ENCODE results near the gene PHACTR1.
"Not testable (repeated sequence)": the region's sequence is repeated elsewhere in the genome, so short reads cannot be mapped to it uniquely, and the experiment has no call there.

PHACTR1 gene

GRCh38 chr6:12935637-12936036 is 219.1 kb downstream of the PHACTR1 start:
- Histone ChIP-seq H3K4me3 (no peak overlapping the region), H3K27ac (no peak overlapping the region)

GRCh38 chr6:12937971-12938370 is 221.4 kb downstream of the PHACTR1 start:
- no peak overlapping the region for H3K4me3 ChIP-seq
- H3K27ac ChIP-seq, result no peak overlapping the region

- Histone ChIP-seq H3K27ac (no peak overlapping the region), H3K4me3 (no peak overlapping the region)
These were observed 222.7 kb downstream of the PHACTR1 start for GRCh38 chr6:12939314-12939713.

GRCh38 chr6:12941422-12941821 is 224.9 kb downstream of the PHACTR1 start:
- Histone ChIP-seq H3K4me3 (no peak overlapping the region), H3K27ac (no peak overlapping the region)

GRCh38 chr6:12943549-12943948 is 227.0 kb downstream of the PHACTR1 start:
- Histone ChIP-seq H3K27ac (no peak overlapping the region), H3K4me3 (no peak overlapping the region)

- Histone ChIP-seq H3K27ac (no peak overlapping the region), H3K4me3 (no peak overlapping the region)
These were observed 227.4 kb downstream of the PHACTR1 start for GRCh38 chr6:12944001-12944400.

GRCh38 chr6:12944528-12944927 is 228.0 kb downstream of the PHACTR1 start:
- H3K27ac ChIP-seq, H3K4me3 ChIP-seq: not testable (repeated sequence)

- Histone ChIP-seq H3K4me3 (no peak overlapping the region), H3K27ac (no peak overlapping the region)
These were observed 230.7 kb downstream of the PHACTR1 start for GRCh38 chr6:12947151-12947871.

- Histone ChIP-seq H3K4me3 (no peak overlapping the region), H3K27ac (no peak overlapping the region)
These were observed 231.4 kb downstream of the PHACTR1 start for GRCh38 chr6:12947967-12948366.

- Histone ChIP-seq H3K4me3 (no peak overlapping the region), H3K27ac (no peak overlapping the region)
These were observed 234.4 kb downstream of the PHACTR1 start for GRCh38 chr6:12950976-12951375.

GRCh38 chr6:12951415-12951814 is 234.8 kb downstream of the PHACTR1 start:
- H3K27ac ChIP-seq, result no peak overlapping the region
- H3K4me3 ChIP-seq, result no peak overlapping the region

GRCh38 chr6:12952318-12952717 is 235.8 kb downstream of the PHACTR1 start:
- no peak overlapping the region for H3K4me3 ChIP-seq
- no peak overlapping the region for H3K27ac ChIP-seq

- Histone ChIP-seq H3K27ac (no peak overlapping the region), H3K4me3 (no peak overlapping the region)
These were observed 239.4 kb downstream of the PHACTR1 start for GRCh38 chr6:12955956-12956355.

GRCh38 chr6:12956991-12957320 is 240.4 kb downstream of the PHACTR1 start:
- peak overlapping the region in 19 of 21 experiments; percentile 43 to 86 (median 80) for H3K27ac ChIP-seq

GRCh38 chr6:12957321-12958051 is 240.9 kb downstream of the PHACTR1 start:
- peak overlapping the region in 20 of 21 experiments; percentile 31 to 86 (median 80) for H3K27ac ChIP-seq
- peak overlapping the region; percentile 41 to 67 (median 55) for H3K4me3 ChIP-seq

More at GRCh38 chr6:12956991-12957320, 240.4 kb downstream of the PHACTR1 start:
- H3K4me3 ChIP-seq, result peak overlapping the region; percentile 41 to 67 (median 55)

GRCh38 chr6:12958052-12958706 is 241.6 kb downstream of the PHACTR1 start:
- H3K27ac ChIP-seq, result peak overlapping the region in 19 of 21 experiments; percentile 43 to 86 (median 80)
- H3K4me3 ChIP-seq, result peak overlapping the region; percentile 41 to 67 (median 55)

GRCh38 chr6:12961761-12962160 is 245.2 kb downstream of the PHACTR1 start:
- peak overlapping the region in 5 of 21 experiments; percentile 10 to 66 (median 30) for H3K27ac ChIP-seq
- no peak overlapping the region for H3K4me3 ChIP-seq

GRCh38 chr6:12962529-12962928 is 246.0 kb downstream of the PHACTR1 start:
- Histone ChIP-seq H3K27ac (peak overlapping the region in 5 of 21 experiments; percentile 10 to 66 (median 19)), H3K4me3 (no peak overlapping the region)

- no peak overlapping the region for H3K4me3 ChIP-seq
These were observed 246.4 kb downstream of the PHACTR1 start for GRCh38 chr6:12962987-12963386.

GRCh38 chr6:12963567-12963966 is 247.0 kb downstream of the PHACTR1 start:
- Histone ChIP-seq H3K27ac (peak overlapping the region in 4 of 21 experiments; percentile 7 to 30 (median 11)), H3K4me3 (no peak overlapping the region)

More at GRCh38 chr6:12962987-12963386, 246.4 kb downstream of the PHACTR1 start:
- H3K27ac ChIP-seq, result peak overlapping the region in 4 of 21 experiments; percentile 11 to 30 (median 16)

Data from skin epidermis (tissue), 12 donors.